EH (cell line): ENCODE results near the gene MYOD1.

ENCODE experiments used
- DNase-seq: peaks from one replicate; pipeline ENCODE4 v3.0.0-alpha.2; 2015; ENCODE audit warnings: low read depth

MYOD1 gene

GRCh38 chr11:17702876-17703275 lies 16.5 kb upstream of the MYOD1 start:
- no peak for DNase-seq

DNA sequence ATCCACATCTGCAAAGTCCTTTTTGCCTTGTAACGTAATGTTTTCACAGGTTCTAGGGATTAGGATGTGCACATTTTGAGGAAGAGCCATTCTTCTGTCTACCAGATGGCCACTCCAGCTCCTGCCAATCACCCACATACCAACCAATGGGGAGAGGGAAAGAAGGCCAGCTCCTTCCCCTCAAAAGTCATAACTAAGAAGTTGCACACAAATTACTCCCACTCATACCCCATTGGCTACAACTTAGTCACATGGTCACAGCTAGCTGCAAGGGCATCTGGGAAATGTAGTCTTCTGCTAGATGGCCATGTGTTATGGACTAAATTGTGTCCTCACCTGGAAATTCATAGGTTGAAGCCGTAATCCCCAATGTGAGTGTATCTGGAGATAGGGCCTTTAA lies 15.4 kb upstream of the MYOD1 start:
- peak; percentile 54 for DNase-seq

GRCh38 chr11:17707830-17708229 lies 11.5 kb upstream of the MYOD1 start:
- no peak for DNase-seq

DNA sequence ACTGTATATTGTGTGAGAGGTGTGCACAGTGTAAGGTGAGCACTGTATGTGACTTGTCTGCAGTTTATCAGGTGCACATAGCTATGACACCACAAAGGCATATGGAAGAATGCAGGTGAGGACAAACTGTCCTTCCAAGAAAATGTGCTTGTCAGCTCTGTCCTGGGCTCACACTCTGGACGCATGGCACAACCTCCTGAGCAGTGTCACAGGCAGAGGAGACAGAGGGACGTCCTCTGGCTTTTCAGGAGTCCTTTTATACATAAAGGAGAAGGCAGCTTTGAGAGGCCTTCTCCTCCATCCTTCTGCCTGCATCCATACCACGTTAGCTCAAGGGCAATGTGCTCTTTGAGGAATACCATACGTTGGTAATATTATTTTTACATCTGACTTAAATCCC lies 7.5 kb upstream of the MYOD1 start:
- DNase-seq = no peak

DNA sequence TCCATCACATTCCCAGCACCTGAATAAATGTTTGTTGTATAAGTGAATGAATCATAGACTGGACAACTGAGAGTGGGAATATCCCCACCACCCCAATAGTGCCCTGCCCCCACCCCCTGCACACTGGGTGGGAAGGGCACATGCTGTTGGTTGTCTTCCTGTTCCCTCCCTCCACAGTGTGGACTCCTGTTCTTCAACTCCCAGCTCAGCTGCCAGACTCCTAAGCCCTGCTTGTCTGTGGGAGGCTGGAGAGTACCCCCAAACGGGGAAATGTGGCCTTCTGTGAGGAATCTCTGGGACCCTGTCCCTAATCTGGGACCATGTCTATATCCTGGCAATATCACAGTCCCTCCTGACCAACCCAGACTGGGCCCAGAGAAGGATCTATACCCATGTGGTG lies 5.5 kb upstream of the MYOD1 start:
- no peak for DNase-seq

GRCh38 chr11:17714356-17714854 lies 5.0 kb upstream of the MYOD1 start:
- no peak for DNase-seq

- no peak for DNase-seq
These were observed 4.5 kb upstream of the MYOD1 start for GRCh38 chr11:17714870-17715269.

DNA sequence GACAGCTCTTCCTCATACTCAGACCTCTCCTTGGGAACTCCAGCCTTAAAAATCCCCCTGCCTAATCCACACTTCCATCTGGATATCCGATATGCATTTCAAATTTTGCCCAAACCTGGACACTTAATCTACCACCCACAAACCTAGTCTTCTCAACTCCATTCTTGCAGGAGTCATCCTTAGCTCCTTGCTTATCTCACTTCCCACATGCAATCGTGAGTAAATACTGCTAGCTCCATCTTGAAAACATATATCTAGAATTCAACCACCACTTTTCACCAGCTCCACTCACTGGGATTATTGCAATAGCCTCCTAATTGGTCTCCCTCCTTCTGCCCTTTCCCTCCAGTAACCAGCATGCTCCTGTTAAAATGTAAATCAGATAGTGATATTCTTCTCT lies 2.6 kb upstream of the MYOD1 start:
- DNase-seq = no peak

DNA sequence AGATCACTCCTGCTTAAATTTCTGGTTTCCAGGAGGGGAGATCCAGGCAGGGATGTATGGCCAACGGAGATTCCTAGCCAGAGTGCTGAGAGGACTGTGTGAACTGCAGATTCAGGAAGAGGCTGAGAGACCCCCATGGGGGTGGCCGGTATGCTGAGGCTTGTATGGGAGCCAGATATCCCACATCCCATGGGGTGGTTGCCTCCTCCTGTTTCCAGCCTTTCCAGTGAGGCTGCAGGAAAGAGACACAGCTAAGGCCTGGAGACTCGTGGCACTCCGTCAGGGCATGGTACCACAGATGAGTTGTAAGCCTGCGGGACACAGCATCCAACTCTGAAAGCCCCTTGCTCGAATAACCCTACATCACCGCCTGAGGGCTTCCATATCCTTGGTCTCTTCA lies 1.4 kb upstream of the MYOD1 start:
- DNase-seq = no peak

DNA sequence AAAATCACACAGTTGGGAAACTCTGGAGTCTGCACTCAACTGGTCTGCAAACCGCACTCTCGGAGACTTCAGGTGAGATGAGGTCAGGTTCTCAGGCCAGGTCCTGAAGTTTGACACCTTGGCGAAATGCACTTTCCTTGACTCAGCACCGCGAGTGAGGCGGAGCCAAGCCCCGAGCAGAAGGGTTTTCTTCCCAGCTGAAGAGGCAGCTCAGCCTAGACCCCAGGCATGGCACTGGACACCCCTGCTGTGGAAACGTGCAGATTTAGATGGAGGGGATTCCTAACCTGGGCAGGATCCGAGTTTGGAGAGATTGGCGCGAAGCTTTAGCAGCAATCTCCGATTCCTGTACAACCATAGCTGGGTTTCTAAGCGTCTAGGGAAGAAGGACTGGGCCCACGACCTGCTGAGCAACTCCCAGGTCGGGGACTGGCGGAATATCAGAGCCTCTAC lies 835 bp upstream of the MYOD1 start:
- DNase-seq = no peak

DNA sequence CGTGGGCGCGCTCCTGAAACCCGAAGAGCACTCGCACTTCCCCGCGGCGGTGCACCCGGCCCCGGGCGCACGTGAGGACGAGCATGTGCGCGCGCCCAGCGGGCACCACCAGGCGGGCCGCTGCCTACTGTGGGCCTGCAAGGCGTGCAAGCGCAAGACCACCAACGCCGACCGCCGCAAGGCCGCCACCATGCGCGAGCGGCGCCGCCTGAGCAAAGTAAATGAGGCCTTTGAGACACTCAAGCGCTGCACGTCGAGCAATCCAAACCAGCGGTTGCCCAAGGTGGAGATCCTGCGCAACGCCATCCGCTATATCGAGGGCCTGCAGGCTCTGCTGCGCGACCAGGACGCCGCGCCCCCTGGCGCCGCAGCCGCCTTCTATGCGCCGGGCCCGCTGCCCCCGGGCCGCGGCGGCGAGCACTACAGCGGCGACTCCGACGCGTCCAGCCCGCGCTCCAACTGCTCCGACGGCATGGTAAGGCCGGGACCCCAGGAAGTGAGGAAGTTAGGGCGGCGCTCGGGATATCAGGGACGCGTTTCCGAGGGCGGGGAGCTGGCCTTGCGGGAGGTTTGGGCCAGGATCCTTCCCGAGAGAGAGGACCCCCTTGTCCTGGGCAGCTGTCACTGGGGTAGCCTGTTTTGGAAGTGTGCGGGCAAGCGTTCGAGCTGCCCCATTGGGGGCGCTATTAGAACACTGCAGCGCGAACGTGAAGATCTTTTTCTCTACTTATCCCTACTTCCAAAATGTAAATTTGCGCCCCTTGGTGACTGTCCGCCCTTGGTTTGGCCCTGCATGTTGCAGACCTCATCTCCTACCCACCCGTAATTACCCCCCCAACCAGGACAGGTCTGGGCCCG lies 796 bp downstream of the MYOD1 start:
- peak; percentile 14 for DNase-seq

DNA sequence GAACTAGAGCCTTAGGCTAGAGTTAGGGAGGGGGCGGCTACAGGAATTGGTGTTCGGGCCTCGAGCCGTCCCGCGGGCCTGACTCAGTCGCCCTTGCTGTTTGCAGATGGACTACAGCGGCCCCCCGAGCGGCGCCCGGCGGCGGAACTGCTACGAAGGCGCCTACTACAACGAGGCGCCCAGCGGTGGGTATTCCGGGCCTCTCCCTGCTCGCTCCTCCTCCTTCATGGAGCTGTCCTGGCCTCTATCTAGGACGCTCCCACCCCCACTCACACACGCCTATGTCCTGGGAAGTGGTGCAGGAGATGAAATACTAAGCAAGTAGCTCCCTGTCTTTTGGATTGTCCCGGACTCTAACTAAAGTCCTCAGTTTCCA lies 1.4 kb downstream of the MYOD1 start:
- no peak for DNase-seq

DNA sequence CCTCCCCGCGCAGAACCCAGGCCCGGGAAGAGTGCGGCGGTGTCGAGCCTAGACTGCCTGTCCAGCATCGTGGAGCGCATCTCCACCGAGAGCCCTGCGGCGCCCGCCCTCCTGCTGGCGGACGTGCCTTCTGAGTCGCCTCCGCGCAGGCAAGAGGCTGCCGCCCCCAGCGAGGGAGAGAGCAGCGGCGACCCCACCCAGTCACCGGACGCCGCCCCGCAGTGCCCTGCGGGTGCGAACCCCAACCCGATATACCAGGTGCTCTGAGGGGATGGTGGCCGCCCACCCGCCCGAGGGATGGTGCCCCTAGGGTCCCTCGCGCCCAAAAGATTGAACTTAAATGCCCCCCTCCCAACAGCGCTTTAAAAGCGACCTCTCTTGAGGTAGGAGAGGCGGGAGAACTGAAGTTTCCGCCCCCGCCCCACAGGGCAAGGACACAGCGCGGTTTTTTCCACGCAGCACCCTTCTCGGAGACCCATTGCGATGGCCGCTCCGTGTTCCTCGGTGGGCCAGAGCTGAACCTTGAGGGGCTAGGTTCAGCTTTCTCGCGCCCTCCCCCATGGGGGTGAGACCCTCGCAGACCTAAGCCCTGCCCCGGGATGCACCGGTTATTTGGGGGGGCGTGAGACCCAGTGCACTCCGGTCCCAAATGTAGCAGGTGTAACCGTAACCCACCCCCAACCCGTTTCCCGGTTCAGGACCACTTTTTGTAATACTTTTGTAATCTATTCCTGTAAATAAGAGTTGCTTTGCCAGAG lies 2.0 kb downstream of the MYOD1 start:
- no peak for DNase-seq

DNA sequence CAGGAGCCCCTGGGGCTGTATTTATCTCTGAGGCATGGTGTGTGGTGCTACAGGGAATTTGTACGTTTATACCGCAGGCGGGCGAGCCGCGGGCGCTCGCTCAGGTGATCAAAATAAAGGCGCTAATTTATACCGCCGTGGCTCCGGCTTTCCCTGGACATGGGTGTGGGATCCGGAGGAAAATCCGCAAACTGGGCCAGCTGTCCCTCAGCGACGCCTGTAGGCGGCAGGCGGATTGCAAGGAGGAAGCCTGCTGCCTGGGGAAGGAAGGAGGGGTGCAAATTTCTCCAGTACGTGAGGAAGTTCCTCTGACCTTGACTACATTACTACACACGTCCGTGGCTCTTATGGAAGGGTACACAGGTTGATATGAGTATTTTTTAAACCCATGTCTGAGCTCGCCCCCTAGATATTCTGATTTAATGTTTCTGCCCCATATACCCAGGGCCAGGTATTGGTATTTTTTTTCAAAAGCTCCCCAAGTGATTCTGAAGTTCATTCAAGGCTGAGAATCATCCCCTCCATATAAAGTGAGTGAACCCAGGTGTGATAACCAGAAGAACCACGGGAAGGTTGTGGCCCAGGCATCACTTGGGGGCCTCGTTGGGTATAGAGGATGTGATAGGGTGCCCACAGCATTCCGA lies 2.8 kb downstream of the MYOD1 start:
- DNase-seq = peak; percentile 28

DNA sequence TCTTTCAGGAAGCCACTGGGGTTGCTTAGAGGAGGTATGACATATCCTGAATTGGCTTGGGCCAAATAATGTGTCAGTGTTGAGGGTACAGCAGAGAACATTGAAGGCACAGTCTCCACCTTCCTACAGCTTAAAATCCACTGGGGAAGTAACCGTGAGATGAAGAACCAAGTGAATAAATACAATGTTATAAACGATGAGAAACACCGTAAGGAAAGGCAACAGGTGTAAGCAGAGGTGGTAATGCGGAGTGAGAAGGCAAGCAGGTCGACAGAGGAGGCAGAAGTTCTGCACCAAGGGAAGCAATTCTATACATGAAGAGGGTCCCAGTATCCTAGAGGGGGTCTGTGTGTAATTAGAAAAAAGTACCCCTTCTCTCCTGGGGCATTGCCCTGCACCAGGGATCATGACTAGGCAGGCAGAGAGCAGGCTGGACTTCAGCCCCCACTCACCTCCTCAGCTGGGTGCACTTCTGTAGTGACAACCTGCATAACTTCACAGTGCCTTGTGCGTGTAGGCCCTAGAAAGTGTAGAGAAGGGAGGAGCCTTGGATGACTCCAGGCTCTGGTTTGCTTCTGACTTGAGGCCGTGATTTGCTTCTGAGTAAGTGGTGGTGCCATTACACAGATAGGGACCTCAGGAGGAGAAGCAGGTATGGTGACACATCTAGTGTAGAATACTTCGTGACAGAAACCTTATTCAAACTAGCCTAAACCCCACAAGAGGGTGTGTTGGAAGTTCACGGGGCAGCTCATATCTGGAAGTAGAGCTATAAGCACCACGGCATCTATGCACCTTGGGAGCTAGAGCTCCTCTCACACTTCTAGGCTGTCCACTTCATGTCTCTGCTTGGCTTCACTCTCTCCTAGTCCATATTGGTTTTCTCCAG lies 4.9 kb downstream of the MYOD1 start:
- no peak for DNase-seq

GRCh38 chr11:17725174-17725573 lies 5.8 kb downstream of the MYOD1 start:
- DNase-seq = no peak

- DNase-seq = no peak
These were observed 10.8 kb downstream of the MYOD1 start for GRCh38 chr11:17730137-17730536.

GRCh38 chr11:17730608-17731462 lies 11.5 kb downstream of the MYOD1 start:
- peak; percentile 68 for DNase-seq

- no peak for DNase-seq
These were observed 13.9 kb downstream of the MYOD1 start for GRCh38 chr11:17733261-17733660.

DNA sequence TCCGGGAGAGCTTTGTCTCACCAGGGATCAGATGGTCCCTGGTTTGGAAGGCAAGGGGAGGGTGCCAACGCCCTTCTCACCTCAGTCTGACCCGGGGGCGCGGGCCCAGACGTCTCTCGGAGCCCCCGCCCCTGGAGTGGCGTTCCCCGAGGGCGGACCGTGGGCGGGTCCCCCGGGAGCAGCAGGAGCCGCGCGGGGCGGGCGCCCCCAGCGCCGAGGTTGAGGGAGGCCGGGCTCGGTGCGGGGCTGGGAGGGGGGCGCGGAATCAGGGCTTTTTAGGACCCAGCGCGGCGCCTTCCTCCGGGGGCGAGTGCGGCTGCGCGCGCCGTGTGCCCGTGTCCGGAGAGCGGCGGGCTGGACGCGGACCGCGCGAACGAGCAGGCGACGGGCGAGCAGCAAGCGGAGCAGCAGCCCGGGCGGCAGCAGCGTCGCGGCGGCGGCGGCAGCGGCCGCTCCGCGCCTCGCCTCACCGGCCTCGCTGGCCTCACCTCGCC lies 15.1 kb downstream of the MYOD1 start, which contains the start of gene KCNC1:
Gene KCNC1 (plus strand): TSS at position 364 of the 494 bp plus-strand sequence. CDS start 1,222 bp downstream, outside the sequence.
- DNase-seq = peak; percentile 48
